HG03342 (cell line): ENCODE results near the gene NUMB.

Source experiments
- ATAC-seq: cut with Tn5 transposase; IDR thresholded peaks from one replicate; pipeline ENCODE4 v1.9.1; 2021; ENCODE audit warnings: mild to moderate bottlenecking, moderate library complexity; ENCODE audit not compliant: unreplicated experiment

Gene NUMB

DNA sequence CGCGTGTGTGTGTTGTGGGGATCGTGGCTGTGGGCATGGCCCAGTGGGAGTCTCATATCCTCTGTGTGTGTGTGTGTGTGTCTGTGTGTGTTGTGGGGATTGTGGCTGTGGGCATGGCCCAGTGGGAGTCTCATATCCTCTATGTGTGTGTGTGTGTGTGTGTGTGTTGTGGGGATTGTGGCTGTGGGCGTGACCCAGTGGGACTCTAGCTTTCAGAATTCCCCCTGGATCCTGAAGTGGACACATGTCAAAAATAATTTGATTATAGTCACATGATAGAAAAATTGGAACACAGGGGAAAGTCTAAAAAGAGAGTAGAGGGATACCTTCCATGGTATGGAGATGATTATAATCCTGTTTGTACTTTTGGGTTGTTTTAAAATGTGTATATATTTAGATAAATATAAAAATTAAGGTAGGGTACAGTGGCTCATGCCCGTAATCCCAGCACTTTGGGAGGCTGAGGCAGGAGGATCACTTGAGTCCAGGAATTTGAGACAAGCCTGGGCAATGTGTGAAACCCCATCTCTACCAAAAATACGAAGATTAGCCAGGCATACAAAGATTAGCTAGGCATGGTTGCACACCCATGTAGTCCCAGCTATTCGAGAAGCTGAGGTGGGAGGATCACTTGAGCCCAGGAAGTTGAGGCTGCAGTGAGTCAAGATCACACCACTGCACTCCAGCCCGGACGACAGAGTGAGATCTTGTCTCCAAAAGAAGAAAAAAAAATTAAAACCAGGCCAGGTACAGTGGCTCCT is 210.1 kb downstream of the NUMB start:
- ATAC-seq: peak; percentile 56

DNA sequence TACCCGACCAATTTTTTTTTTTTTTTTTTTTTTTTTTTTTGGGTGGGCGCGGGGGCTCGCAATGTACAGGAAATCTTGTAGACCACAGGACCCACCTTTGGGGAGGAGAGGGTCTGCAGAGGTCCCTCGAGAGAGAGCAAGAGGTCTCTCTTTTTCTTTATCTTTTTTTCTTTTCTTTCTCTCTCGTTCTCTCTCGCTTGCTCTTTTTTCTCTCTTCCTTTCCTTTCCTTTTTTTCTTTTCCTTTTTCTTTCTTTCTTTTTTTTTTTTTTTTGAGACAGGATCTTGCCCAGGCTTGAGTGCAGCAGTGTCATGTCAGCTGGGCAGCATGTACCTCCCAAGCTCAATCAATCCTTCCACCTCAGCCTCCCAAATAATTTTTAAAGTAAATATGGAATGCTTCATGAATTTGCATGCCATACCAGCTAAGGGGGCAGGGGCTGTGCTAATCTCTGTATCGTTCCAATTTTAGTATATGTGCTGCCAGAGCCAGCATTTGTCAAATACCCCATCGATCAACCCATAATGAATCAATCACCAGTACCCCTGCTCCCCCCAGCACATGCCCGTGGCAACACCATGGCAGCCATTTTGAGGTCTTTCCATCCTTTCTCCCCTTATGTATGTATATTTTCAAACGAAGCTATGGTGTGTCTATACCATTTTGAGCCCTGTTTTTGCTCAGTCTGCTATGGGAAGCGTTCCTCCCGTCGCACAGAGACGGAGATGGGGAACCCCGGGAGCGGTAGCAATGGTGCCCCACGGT is 211.8 kb downstream of the NUMB start:
- no peak for ATAC-seq

DNA sequence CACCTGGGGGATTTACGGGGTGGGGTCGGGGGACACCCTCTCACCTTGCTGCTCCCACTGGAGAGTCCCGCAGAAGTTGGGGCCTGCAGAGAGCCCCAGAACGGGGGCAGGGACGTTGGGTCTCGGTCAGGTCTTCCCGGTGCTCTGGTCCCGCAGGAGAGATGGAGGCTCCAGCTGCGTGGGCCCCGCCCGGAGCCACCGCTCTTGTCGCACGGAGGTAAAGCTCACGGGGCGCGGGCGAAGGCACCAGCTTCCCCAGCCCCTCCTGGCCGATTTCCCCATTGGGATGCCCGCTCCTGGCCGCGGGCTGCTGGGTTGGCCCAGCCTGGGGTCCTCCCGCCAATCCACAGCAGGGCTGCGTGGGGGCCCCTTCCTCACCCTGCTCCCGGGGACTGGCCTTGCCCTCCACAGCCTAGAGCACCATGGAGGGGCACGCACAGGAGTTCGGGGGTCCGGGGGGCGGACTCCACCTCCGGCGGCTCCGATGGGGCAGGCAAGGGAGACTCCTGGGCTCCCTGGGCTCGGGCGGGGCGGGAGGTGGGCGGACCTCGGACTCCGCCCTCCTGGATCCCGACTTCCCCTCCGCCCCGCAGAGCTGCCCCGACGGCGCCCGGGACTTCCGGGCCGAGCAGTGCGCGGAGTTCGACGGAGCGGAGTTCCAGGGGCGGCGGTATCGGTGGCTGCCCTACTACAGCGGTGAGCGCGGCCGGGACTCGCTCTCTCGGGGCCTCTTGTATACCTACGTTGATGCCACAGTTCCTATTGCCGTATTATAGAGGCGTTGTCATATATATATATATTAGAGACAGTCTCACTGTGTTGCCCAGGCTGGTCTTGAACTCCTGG is 212.6 kb downstream of the NUMB start:
- peak; percentile 36 for ATAC-seq

DNA sequence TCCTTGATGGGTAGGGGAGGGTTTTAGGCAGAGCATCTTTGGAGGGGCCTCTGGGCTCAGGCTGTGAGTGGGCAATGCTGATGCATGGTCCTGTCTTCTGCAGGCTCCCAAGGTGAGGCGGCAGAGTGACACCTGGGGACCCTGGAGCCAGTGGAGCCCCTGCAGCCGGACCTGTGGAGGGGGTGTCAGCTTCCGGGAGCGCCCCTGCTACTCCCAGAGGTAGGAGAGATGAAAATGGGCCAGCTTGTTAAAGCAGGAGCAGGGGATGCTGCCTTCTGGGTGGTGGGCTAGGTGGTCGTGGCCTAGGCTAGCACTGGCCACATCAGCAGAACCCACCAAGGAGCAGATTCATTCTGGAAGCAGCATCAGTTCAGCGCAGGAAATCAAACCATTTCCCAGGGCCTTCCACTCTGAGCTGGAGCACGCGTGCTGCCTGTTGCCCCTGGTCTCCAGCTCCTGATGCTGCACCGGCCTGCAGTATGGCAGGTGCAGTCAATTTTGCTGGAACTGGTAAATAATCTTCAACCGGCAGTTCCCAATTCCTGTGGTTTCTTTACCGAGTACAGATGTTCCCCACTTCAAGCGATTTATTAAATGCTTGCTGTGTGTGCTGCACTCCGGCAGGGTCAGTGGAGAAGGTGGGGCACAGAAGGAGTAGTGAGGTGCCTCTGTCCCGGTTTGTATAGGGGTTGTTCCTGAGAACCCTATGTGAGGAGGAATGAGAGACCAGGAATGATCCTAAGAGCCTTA is 213.6 kb downstream of the NUMB start:
- ATAC-seq: no peak

DNA sequence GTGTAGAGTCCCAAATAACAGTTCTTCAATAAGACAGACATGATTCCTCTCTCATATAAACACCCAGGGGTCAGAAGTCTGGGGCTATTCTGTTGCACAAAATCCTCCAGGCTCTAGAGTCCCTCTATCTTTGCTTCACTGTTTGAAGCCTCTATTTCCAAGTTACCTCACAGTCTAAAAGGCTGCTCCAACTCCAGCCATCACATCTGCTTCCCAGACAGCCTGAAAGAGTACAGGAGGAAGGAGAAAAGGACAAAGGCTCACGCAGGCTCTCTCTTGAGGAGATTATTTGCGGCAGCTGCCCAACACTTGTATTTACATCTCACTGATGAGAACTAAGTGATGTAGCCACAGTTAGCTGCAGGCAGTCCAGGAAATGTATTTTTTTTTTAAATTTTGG is 214.6 kb downstream of the NUMB start:
- ATAC-seq: no peak

DNA sequence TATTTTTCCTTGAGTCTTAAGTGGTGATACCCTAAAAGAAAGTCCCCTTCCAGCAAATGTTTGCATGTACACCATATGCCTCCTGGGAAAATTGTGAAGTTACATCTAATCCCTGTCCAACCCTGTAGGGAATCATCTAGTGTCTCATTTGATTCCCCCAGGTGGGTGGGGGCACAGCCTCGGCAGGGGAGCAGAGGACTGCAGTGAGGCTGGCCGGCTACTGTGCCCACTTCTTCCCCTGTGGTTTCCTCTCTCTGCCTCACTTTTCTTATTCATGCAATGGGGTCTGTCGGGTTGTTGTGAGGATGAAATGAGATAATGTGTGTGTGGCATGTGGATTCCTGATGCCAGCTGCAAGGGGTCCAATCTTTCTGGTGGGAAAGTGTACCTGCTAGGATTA is 215.0 kb downstream of the NUMB start:
- no peak for ATAC-seq

DNA sequence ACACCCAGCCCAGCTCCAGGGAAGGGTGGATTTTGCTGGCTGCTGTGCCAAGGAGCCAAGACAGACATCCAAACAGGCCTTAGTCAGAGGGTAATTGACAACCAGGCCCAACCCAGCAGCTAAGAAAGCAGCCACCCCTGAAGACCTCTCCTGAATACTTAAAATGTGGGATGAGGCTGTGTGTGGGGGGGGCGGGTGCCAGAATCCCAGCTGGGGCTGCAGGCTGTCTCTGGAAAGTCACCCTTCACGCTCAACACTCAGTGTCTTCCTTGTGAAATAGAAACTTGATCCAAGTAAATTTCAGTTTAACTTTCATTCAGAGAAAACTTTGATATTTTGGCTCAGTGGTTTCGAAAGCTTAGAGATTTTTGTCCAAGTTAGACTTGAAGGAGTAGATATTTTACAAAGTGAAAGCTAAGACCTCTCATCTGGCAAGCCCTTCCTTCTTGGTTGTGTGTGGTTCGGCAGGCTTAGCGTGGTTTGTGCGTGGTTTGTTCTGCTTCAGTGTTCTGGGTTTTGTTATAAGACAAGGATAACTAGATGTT is 215.9 kb downstream of the NUMB start:
- no peak for ATAC-seq

DNA sequence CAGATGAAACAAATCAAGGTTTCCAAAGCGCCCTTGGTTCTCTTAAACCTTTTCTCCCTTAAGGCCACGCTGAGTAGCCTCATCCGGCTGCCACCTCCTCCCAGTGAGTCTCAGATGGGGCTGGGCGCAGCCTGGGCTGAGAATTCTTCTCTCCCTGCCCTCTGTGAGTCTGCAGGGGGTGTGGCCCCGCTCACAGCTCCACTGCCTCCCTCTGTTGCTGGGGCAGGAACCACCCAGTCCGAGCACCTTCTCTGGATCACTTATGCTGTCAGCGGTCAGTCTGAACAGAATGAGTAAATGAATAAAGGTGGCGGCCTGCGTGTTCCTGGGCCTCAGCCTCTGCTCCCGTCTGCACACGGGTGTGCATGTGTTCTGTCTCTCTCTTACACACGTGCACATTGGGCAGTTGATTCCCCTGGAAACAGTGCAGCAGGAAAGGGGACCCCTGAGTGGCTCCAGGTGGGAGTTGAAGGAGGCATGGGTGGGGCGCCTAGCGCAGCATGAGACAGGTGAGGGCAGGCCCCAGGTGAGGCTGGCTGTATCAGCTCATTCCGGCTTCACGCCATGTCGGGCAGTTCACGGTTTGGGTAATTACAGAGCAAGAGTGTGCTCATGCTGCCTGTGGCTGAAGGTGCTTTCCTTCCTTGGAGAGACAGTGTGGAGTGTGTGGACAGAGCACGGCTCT is 216.7 kb downstream of the NUMB start:
- ATAC-seq: no peak

DNA sequence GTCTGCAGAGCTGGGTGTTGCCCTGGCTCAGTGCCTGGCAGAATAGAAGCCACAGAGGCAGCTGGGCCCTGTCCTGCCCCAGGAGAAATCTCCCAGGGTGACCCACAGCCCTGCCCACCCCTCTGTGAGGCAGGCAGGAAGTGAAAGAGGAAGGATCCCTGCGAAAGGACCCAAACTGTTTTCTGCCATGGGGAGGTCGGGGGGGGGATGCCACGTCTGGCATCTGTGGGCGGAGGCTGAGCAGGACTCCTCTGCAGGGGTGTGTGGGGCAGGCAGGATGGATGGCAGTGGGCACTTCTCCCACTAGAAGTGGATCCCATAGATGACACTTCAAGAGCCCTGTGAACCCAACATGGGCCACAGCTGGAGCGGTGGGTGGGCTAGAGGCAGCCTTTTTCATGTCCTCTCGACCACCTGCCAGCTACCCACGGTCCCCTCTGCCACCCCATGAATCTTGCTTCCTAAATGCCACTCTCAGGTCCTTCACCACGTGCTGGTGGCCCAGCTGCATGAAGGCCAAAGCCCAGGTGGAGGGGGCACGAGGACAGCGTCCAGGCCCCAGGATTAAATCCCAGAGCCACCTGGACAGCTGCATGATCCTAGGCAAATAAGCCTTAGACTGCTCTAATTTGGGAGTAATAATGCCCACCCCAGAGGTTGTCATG is 217.4 kb downstream of the NUMB start:
- no peak for ATAC-seq

DNA sequence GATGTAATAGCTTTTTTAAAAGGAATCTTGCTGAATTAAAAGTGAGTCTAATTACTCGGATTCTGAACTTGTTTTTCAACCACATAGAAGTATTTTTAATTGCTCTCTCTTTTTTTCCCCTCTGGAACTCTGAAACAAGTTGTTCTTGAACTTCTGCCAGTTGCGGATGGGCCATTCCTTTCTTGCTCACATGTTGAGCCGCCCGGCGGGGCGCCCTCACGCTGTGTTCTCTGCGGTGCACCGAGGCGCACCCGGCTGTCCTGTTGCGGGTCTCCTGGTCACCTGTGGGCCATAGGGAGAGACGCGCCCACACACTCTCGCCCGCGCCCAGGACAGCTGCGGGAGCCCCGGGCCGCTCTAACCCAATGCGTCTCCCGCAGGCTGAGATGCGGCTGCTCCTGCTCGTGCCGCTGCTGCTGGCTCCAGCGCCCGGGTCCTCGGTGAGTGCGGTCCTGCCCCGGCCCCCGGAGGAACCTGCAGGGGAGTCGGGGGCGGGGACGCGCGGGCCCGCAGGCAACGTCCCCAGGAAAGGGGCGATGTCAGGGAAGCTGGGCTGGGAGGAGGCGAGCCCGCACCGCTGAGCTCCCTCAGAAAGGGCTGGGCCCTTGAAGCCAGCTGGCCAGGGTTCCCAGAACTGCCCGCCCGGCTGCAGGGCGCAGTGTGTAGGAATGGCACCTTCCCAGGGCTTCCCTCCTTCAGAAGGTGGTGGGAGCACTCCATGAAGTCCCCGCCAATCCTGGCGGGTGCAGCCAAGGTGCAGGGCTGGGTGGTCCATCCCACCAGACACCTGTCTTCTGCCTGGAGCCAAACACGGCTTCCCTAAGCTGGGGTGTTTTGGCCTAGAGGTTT is 218.7 kb downstream of the NUMB start:
- ATAC-seq: no peak

DNA sequence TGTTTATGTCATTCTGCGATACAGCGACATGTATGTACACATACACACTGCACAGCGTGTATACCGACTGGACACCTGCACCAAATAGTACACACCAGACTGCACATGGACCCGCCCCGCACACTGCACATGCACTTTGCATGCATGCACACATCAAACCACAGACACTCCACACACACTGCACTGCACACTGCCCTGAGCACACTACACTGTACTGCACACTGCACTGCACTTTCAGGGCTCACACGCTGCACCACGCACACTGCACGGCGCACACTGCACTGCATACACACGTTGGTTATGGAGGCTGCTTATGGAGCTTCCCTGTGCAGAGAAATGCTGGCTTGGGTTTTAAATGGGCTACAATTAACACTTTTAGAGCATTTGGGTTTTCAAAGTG is 219.4 kb downstream of the NUMB start:
- no peak for ATAC-seq

DNA sequence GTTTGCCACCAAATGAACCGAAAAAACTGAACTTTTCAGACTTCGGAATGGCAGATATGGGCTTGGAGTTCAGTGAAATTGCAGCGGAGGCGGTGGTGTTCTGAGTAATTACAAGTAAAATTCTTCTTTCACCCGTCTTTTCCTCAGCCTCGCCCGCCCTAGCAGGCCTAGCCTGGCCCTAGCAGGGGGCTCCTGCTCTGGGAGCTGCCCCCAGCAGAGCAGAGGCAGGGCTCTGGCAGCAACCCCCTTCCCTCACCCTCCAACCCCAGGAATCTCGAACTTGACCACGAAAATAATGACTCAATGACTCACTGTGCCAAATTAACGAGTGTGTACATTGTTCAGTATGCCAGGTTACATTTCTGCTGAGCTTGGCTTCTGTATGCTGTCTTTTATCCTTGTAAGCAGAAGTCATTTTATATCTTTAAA is 219.9 kb downstream of the NUMB start:
- ATAC-seq: no peak

DNA sequence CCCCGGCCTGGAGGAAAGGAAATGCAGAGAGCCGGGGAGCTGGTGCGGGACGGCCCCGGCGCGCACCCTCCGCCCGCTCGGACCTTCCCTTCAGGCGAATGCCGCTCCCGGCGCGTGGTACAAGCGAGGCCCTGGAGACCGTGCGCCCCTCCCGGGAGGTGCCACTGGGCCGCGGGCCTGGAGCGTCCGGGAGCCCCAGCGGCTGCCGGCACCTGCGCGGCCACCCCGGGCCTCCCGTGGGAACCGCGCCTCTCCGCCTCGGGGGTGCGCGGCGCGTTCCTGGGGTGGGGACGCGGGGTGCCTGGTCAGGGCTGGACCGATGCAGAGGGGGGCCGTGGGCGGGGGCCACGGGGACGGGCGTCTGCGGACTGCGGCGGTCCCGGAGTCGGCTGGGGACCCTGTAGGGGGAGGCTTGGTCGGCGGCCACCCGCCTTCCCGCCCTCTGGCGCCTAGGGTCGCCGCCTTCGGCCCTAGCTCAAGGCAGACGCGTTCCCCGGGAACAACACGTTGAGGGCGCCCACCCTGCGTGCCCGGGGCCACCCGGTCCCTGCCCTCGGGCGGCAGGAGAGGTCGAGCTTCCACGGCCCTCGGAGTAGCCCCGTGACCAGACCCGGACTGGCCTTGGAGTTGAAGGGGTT is 220.4 kb downstream of the NUMB start:
- ATAC-seq: no peak

DNA sequence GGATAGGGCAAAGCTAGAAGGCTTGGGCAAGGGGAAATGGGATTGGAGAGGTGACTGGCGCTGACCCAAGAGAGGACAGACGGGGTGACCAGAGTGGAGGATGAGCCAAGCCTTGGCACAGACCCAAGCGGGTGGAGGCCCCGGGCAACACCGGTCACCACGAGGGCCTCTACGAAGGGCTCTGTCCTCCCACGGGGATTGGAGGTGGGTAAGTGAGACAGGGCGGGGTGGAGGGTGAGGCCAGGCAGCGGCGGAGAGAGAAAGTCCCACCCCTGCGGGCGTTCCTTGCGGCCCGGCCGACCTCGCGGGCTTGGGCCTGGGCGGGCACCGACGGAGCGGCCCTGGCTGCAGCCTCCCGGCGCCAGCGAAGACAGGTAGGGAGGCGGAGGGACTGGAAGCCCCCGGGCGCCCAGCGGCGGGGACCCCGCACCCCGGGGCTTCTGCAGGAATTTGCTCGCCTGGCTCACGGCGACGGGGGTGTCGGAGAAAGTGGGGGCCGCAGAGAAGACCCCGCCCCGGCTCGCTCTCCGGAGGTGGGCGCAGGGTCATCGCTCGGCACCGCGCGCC is 221.0 kb downstream of the NUMB start, which contains the start of gene PAPLN:
Gene PAPLN, plus strand, starts transcription at position 288 of the 567 bp plus-strand sequence. CDS start 2,273 bp downstream, outside the sequence.
- no peak for ATAC-seq

DNA sequence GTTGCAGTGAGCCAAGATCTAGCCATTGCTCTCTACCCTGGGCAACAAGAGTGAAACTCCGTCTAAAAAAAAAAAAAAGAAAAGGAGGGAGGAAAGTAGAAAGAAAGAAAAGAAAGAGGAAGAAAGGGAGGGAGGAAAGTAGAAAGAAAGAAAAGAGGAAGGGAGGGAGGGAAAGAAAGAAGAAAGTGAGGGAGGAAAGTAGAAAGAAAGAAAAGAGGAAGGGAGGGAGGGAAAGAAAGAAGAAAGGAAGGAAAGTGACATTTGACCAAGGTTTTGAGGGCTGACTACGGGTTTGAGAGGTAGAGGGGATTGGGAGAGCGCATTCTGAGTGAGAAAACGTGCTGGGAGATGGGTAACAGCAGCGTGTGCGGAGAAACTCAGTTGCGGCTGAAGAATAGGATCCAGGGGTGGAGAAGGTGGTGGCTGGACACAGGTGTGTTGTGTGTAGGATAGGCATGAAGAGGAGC is 221.6 kb downstream of the NUMB start:
- ATAC-seq: no peak

DNA sequence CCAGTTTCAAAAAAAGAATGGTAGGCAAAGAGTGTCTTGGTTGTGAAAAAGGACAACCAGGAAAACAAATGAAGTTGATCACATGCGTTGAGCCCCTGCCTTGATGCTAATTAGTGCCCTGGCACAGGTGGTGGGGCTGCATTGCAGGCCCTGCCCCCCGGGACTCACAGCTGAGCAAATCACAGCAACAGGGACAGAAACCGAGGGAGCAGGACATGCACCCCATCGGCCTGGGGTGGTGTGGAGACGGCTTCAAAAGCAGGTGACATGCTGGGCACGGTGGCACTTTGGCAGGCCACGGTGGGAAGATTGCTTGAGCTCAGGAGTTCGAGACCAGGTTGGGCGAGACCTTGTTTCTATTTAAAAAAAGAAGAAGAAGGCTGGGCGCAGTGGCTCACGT is 222.2 kb downstream of the NUMB start:
- no peak for ATAC-seq

DNA sequence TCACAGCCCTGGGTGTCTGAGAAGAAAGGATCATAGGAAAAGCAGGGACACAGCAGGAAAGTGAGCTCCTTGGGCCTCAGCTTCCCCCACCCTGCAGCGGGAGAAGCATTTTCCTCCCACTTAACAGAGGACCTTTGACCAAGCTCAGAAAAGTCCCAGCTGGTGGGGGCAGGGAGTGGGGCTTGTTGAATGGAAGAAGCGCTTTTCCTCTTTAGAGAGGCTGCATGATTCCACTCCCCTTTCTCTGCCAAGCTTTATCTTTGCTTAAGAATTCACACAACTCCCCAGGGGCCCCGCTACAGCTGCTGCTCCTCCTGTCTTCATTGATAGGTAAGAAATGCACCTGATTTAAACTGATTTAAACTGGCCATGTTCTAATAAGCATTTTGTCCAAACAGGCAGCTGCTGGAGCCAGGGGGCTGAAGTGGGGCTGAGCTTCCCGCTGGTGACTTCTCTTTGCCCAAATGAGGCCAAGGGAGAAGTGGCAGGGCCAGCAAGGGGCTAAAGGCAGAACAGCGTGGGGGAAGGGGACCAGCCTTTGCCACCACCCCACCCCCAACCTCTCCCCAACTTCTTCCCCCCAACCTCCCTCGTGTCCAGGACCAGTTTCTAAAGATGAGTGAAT is 222.7 kb downstream of the NUMB start:
- ATAC-seq: no peak
